HUES64 (cell line): ENCODE data around the gene E4F1. TPM values are rescaled to one million over a fixed set of nuclear protein-coding genes. Genes with fewer than 3 reads are reported as not detected.

ENCODE experiments used
- H3K27ac ChIP-seq: 2 replicates; pipeline ENCODE4 v1.7.0; 2013; ENCODE audit warnings: low read depth, low read length, inconsistent platforms
- H3K27me3 ChIP-seq: 2 replicates; pipeline ENCODE4 v1.6.1; 2013; ENCODE audit warnings: mild to moderate bottlenecking, low read length; ENCODE audit not compliant: insufficient read depth
- H3K36me3 ChIP-seq: 2 replicates; pipeline ENCODE4 v1.6.1; 2013; ENCODE audit warnings: mild to moderate bottlenecking, low read length; ENCODE audit not compliant: insufficient read depth
- H3K4me1 ChIP-seq: 2 replicates; pipeline ENCODE4 v1.6.1; 2013; ENCODE audit warnings: mild to moderate bottlenecking, low read length, moderate library complexity; ENCODE audit not compliant: insufficient read depth
- H3K4me3 ChIP-seq: 2 replicates; pipeline ENCODE4 v1.5.1; 2013; ENCODE audit warnings: mild to moderate bottlenecking, low read length, moderate library complexity
- H3K9ac ChIP-seq: 2 replicates; pipeline ENCODE4 v1.6.1; 2013; ENCODE audit warnings: mild to moderate bottlenecking, low read depth, low read length
- H3K9me3 ChIP-seq: 2 replicates; pipeline ENCODE4 v1.6.1; 2013; ENCODE audit warnings: low read depth, low read length; ENCODE audit not compliant: insufficient read depth
- WGBS: fragments of 150-250, 120-280 bp; methylation state at CpG from one replicate; pipeline ENCODE4 v1.1.7; 2013; ENCODE audit warnings: missing lambda C conversion rate; 5-methylcytosine and 5-hydroxymethylcytosine counted together
- polyA plus RNA-seq, 2 experiments: library from polyadenylated mRNA; stranded (reverse); fragments of 50-300 nt; gene quantifications; one replicate each; pipeline ENCODE4 v1.2.3, GENCODE V29; 2013

E4F1 gene
- 17.1 TPM for polyA plus RNA-seq (2013, experiment 1 of 2)
- 17.0 TPM for polyA plus RNA-seq (2013, experiment 2 of 2)

- under 1% methylated on average over 82 of the region's 82 CpGs for WGBS
- 0 out of 2 replicates have a peak, but pooled peaks cover 6% of the 10 kb centered on the region for H3K36me3 ChIP-seq
- peak within 1 kb of the TSS; percentile 82 for H3K27ac ChIP-seq
- no peaks in the 10 kb centered on the region for H3K27me3 ChIP-seq
- peak within 1 kb of the TSS; percentile 91 for H3K9ac ChIP-seq
- H3K4me3 ChIP-seq = peak within 1 kb of the TSS; percentile 83
- no peaks in the 10 kb centered on the region for H3K4me1 ChIP-seq
- no peaks in the 10 kb centered on the region for H3K9me3 ChIP-seq
Measured at GRCh38 chr16:2223221-2223941, at the start of gene E4F1. Gene E4F1 (plus strand): TSS chr16:2223591. CDS start chr16:2223614, 23 bp downstream.

- no peaks in the 10 kb centered on the region for H3K4me1 ChIP-seq
- H3K9ac ChIP-seq = no peak overlapping the region
- H3K36me3 ChIP-seq = peaks cover 59% of the 10 kb centered on the region
- WGBS = 92% methylated on average over 4 of the region's 4 CpGs
- H3K27me3 ChIP-seq = no peaks in the 10 kb centered on the region
- no peaks in the 10 kb centered on the region for H3K9me3 ChIP-seq
- H3K27ac ChIP-seq = no peak overlapping the region
- H3K4me3 ChIP-seq = no peak overlapping the region
Measured at GRCh38 chr16:2173916-2174315, 49.5 kb upstream of the E4F1 start.

GRCh38 chr16:2174396-2175131, 48.8 kb upstream of the E4F1 start:
- no peak overlapping the region for H3K27ac ChIP-seq
- WGBS = 94% methylated on average over 21 of the region's 21 CpGs
- H3K4me3 ChIP-seq = no peak overlapping the region
- H3K4me1 ChIP-seq = no peaks in the 10 kb centered on the region
- H3K27me3 ChIP-seq = no peaks in the 10 kb centered on the region
- no peaks in the 10 kb centered on the region for H3K9me3 ChIP-seq
- no peak overlapping the region for H3K9ac ChIP-seq
- peaks cover 59% of the 10 kb centered on the region for H3K36me3 ChIP-seq

- no peak overlapping the region for H3K27ac ChIP-seq
- no peaks in the 10 kb centered on the region for H3K27me3 ChIP-seq
- no peak overlapping the region for H3K4me3 ChIP-seq
- H3K9me3 ChIP-seq = no peaks in the 10 kb centered on the region
- peaks cover 58% of the 10 kb centered on the region for H3K36me3 ChIP-seq
- H3K4me1 ChIP-seq = no peaks in the 10 kb centered on the region
- H3K9ac ChIP-seq = no peak overlapping the region
- WGBS = 95% methylated on average over 10 of the region's 10 CpGs
Measured at GRCh38 chr16:2175454-2175853, 47.9 kb upstream of the E4F1 start.

- no peak overlapping the region for H3K9ac ChIP-seq
- H3K4me3 ChIP-seq = no peak overlapping the region
- H3K27ac ChIP-seq = no peak overlapping the region
- no peaks in the 10 kb centered on the region for H3K4me1 ChIP-seq
- H3K9me3 ChIP-seq = no peaks in the 10 kb centered on the region
- whole genome bisulfite sequencing = 96% methylated on average over 23 of the region's 23 CpGs
- no peaks in the 10 kb centered on the region for H3K27me3 ChIP-seq
- H3K36me3 ChIP-seq = peaks cover 55% of the 10 kb centered on the region
Measured at GRCh38 chr16:2176047-2176446, 47.3 kb upstream of the E4F1 start.

GRCh38 chr16:2177101-2177500, 46.3 kb upstream of the E4F1 start:
- no peak overlapping the region for H3K27ac ChIP-seq
- H3K9me3 ChIP-seq = no peaks in the 10 kb centered on the region
- no peak overlapping the region for H3K4me3 ChIP-seq
- no peak overlapping the region for H3K9ac ChIP-seq
- no peaks in the 10 kb centered on the region for H3K4me1 ChIP-seq
- WGBS = 96% methylated on average over 18 of the region's 18 CpGs
- no peaks in the 10 kb centered on the region for H3K27me3 ChIP-seq
- peaks cover 46% of the 10 kb centered on the region for H3K36me3 ChIP-seq

- no peak overlapping the region for H3K4me3 ChIP-seq
- 98% methylated on average over 20 of the region's 20 CpGs for WGBS
- H3K9ac ChIP-seq = no peak overlapping the region
- H3K27me3 ChIP-seq = no peaks in the 10 kb centered on the region
- H3K36me3 ChIP-seq = peaks cover 44% of the 10 kb centered on the region
- H3K27ac ChIP-seq = no peak overlapping the region
- no peaks in the 10 kb centered on the region for H3K4me1 ChIP-seq
- H3K9me3 ChIP-seq = no peaks in the 10 kb centered on the region
Measured at GRCh38 chr16:2177561-2177960, 45.8 kb upstream of the E4F1 start.

GRCh38 chr16:2178321-2179106, 44.9 kb upstream of the E4F1 start:
- no peak overlapping the region for H3K4me3 ChIP-seq
- no peaks in the 10 kb centered on the region for H3K9me3 ChIP-seq
- H3K27me3 ChIP-seq = no peaks in the 10 kb centered on the region
- H3K27ac ChIP-seq = no peak overlapping the region
- 79% methylated on average over 105 of the region's 106 CpGs for WGBS
- H3K36me3 ChIP-seq = peaks cover 35% of the 10 kb centered on the region
- H3K9ac ChIP-seq = no peak overlapping the region
- H3K4me1 ChIP-seq = no peaks in the 10 kb centered on the region

GRCh38 chr16:2179107-2179501, 44.3 kb upstream of the E4F1 start:
- no peak overlapping the region for H3K4me3 ChIP-seq
- H3K9me3 ChIP-seq = no peaks in the 10 kb centered on the region
- H3K27ac ChIP-seq = no peak overlapping the region
- H3K4me1 ChIP-seq = no peaks in the 10 kb centered on the region
- H3K9ac ChIP-seq = no peak overlapping the region
- peaks cover 31% of the 10 kb centered on the region for H3K36me3 ChIP-seq
- H3K27me3 ChIP-seq = no peaks in the 10 kb centered on the region
- WGBS = 97% methylated on average over 50 of the region's 50 CpGs

- Histone ChIP-seq H3K36me3 (peaks cover 26% of the 10 kb centered on the region), H3K9me3 (no peaks in the 10 kb centered on the region), H3K4me1 (no peaks in the 10 kb centered on the region), H3K4me3 (no peak overlapping the region), H3K27me3 (no peaks in the 10 kb centered on the region), H3K9ac (no peak overlapping the region), H3K27ac (no peak overlapping the region)
- 96% methylated on average over 31 of the region's 31 CpGs for WGBS
Measured at GRCh38 chr16:2179576-2179975, 43.8 kb upstream of the E4F1 start.

GRCh38 chr16:2180461-2180860, 42.9 kb upstream of the E4F1 start:
- no peak overlapping the region for H3K4me3 ChIP-seq
- no peak overlapping the region for H3K27ac ChIP-seq
- no peaks in the 10 kb centered on the region for H3K9me3 ChIP-seq
- no peak overlapping the region for H3K9ac ChIP-seq
- no peaks in the 10 kb centered on the region for H3K27me3 ChIP-seq
- peaks cover 17% of the 10 kb centered on the region for H3K36me3 ChIP-seq
- H3K4me1 ChIP-seq = no peaks in the 10 kb centered on the region
- WGBS = 95% methylated on average over 43 of the region's 43 CpGs
